Breast epithelium (tissue), 4 donors: ENCODE measurements around the gene ELP1. TPM values are rescaled to one million over a fixed set of nuclear protein-coding genes. Genes with fewer than 3 reads are reported as not detected.

Experiments
- DNase-seq, 2 donors: peaks; one replicate each; pipeline ENCODE4 v3.0.0-alpha.2; 2019; ENCODE audit warnings: low spot score in 2 of 2
- H3K27ac ChIP-seq, 2 donors: fragments of 200-600 bp; sonication (generic) in 1 of 2; one replicate each; pipeline ENCODE4 v1.5.1; 2016 to 2019; ENCODE audit warnings: mild to moderate bottlenecking in 1 of 2
- H3K27me3 ChIP-seq, 2 donors: fragments of 200-600 bp; sonication (generic) in 1 of 2; one replicate each; pipeline versions ENCODE4 v1.5.1 to v1.6.0; 2017 to 2019; ENCODE audit warnings: control low read depth in 1 of 2, mild to moderate bottlenecking in 1 of 2
- H3K36me3 ChIP-seq: fragments of 200-600 bp; one replicate; pipeline ENCODE4 v1.5.1; 2019
- H3K4me1 ChIP-seq, 2 donors: fragments of 200-600 bp; sonication (generic); one replicate each; pipeline ENCODE4 v1.5.1; 2016 to 2019; ENCODE audit warnings: control low read depth in 1 of 2
- H3K4me3 ChIP-seq, 3 donors: fragments of 200-600 bp; sonication (generic); 1 replicate in 2 of 3; 2 replicates in 1 of 3; pipeline ENCODE4 v1.5.1; 2016 to 2019; ENCODE audit warnings: mild to moderate bottlenecking in 3 of 3, moderate library complexity in 2 of 3
- H3K9me3 ChIP-seq, 2 donors: fragments of 200-600 bp; sonication (generic) in 1 of 2; one replicate each; pipeline ENCODE4 v1.5.1; 2016 to 2019; ENCODE audit warnings: control low read depth in 1 of 2
- CTCF ChIP-seq, 3 donors: fragments of 450-650 bp; IDR thresholded peaks; one replicate each; pipeline ENCODE4 v1.5.1; 2016 to 2017; ENCODE audit warnings: antibody characterized with exemption in 3 of 3, mild to moderate bottlenecking in 3 of 3, moderate library complexity in 3 of 3
- POLR2A ChIP-seq: fragments of 450-650 bp; IDR thresholded peaks from one replicate; pipeline ENCODE4 v1.6.1; 2016; ENCODE audit warnings: antibody characterized with exemption, mild to moderate bottlenecking, moderate library complexity
- POLR2AphosphoS5 ChIP-seq, 3 donors: sonication (generic); formaldehyde crosslinking; IDR thresholded peaks; one replicate each; pipeline ENCODE4 v1.6.1; 2017; ENCODE audit warnings: antibody characterized with exemption in 3 of 3
- intact Hi-C: fragments of 100-400 bp; cut with DNase I; formaldehyde crosslinking; loops from one replicate; pipeline ENCODE4 v1.15.1; 2023; ENCODE audit warnings: low total_unique reads
- total RNA-seq, 3 donors: library from RNA; depleted of rRNA; stranded (reverse); fragments of >200 nt; gene quantifications; one replicate each; pipeline ENCODE4 v1.1.0, GENCODE V29; 2016

Gene ELP1
- total RNA-seq, 3 donors from 2014 or later, result 18.2 to 27.8 (median 22.6) TPM

- Histone ChIP-seq H3K4me1 (no peaks in the 10 kb centered on the region), H3K9me3 (no peaks in the 10 kb centered on the region), H3K4me3 (no peak overlapping the region), H3K36me3 (no peaks in the 10 kb centered on the region), H3K27ac (no peak overlapping the region), H3K27me3 (no peaks in the 10 kb centered on the region)
- no peak for TF ChIP-seq POLR2A
- no peak for TF ChIP-seq CTCF (IDR thresholded peaks at IDR 0.05)
- TF ChIP-seq POLR2AphosphoS5 (IDR thresholded peaks at IDR 0.05), result no peak
- DNase-seq, result no peak
- intact Hi-C loops, result no loop called here
Observed at GRCh38 chr9:108860764-108861163, 73.2 kb downstream of the ELP1 start.

GRCh38 chr9:108860354-108860753, 73.6 kb downstream of the ELP1 start:
- TF ChIP-seq POLR2AphosphoS5 (IDR thresholded peaks at IDR 0.05), result no peak
- TF ChIP-seq CTCF (IDR thresholded peaks at IDR 0.05), result no peak
- no peak for TF ChIP-seq POLR2A
- no peak overlapping the region for H3K4me3 ChIP-seq
- DNase-seq, result no peak
- no peaks in the 10 kb centered on the region for H3K36me3 ChIP-seq
- intact Hi-C loops, result no loop called here
- no peaks in the 10 kb centered on the region for H3K27me3 ChIP-seq
- H3K9me3 ChIP-seq, result no peaks in the 10 kb centered on the region
- no peaks in the 10 kb centered on the region for H3K4me1 ChIP-seq
- no peak overlapping the region for H3K27ac ChIP-seq

GRCh38 chr9:108859459-108860114, 74.3 kb downstream of the ELP1 start:
- TF ChIP-seq CTCF (IDR thresholded peaks at IDR 0.05) (no peak), POLR2A (no peak), POLR2AphosphoS5 (IDR thresholded peaks at IDR 0.05) (no peak)

GRCh38 chr9:108857572-108857971, 76.4 kb downstream of the ELP1 start:
- Histone ChIP-seq H3K4me3 (no peak overlapping the region), H3K27ac (no peak overlapping the region), H3K27me3 (no peaks in the 10 kb centered on the region), H3K36me3 (no peaks in the 10 kb centered on the region), H3K4me1 (no peaks in the 10 kb centered on the region), H3K9me3 (no peaks in the 10 kb centered on the region)
- no peak for DNase-seq
- no peak for TF ChIP-seq POLR2A
- no peak for TF ChIP-seq CTCF (IDR thresholded peaks at IDR 0.05)
- TF ChIP-seq POLR2AphosphoS5 (IDR thresholded peaks at IDR 0.05), result no peak
- intact Hi-C loops, result no loop called here

More at GRCh38 chr9:108859459-108860114, 74.3 kb downstream of the ELP1 start:
- intact Hi-C loops, result no loop called here
- no peak overlapping the region for H3K27ac ChIP-seq
- H3K9me3 ChIP-seq, result no peaks in the 10 kb centered on the region
- no peaks in the 10 kb centered on the region for H3K4me1 ChIP-seq
- no peak for DNase-seq
- no peaks in the 10 kb centered on the region for H3K27me3 ChIP-seq
- H3K36me3 ChIP-seq, result no peaks in the 10 kb centered on the region
- H3K4me3 ChIP-seq, result no peak overlapping the region

- no peak within 1 kb of the TSS for H3K4me3 ChIP-seq
- TF ChIP-seq POLR2AphosphoS5 (IDR thresholded peaks at IDR 0.05), result no peak
- TF ChIP-seq CTCF (IDR thresholded peaks at IDR 0.05), result no peak
- no peak for TF ChIP-seq POLR2A
- intact Hi-C loops, result no loop called here
- H3K36me3 ChIP-seq, result no peaks in the 10 kb centered on the region
- no peak for DNase-seq
- H3K27ac ChIP-seq, result no peak within 1 kb of the TSS
- no peaks in the 10 kb centered on the region for H3K27me3 ChIP-seq
- no peaks in the 10 kb centered on the region for H3K9me3 ChIP-seq
- H3K4me1 ChIP-seq, result no peaks in the 10 kb centered on the region
Observed at GRCh38 chr9:108855888-108856287, 78.0 kb downstream of the ELP1 start, which contains the start of gene ACTL7B. Gene ACTL7B (minus strand): TSS chr9:108855986. CDS start chr9:108855930, 56 bp downstream.
